Central memory CD8-positive, alpha-beta T cell (primary cell): ENCODE data around the gene RCC1.
"Not testable (repeated sequence)": the region's sequence is repeated elsewhere in the genome, so short reads cannot be mapped to it uniquely, and the experiment has no call there.

Source experiments
- ATAC-seq: fragments of 150-1000 bp; cut with Tn5 transposase; replicated peaks from 2 replicates; pipeline ENCODE4 v1.10.0; 2022; ENCODE audit warnings: mild to moderate bottlenecking, moderate FRiP score, moderate number of reproducible peaks; ENCODE audit not compliant: poor library complexity, severe bottlenecking; ENCODE audit errors: extremely low read depth
- DNase-seq, 2 donors: peaks; one replicate each; pipeline ENCODE4 v3.0.0; 2021; ENCODE audit warnings: low spot score in 2 of 2
- H3K27ac Mint-ChIP-seq: one replicate; pipeline ENCODE4 v1.8.0; 2022; ENCODE audit warnings: low read depth, mild to moderate bottlenecking, moderate library complexity, mixed read lengths
- H3K27me3 Mint-ChIP-seq: one replicate; pipeline ENCODE4 v1.8.0; 2022; ENCODE audit warnings: mixed read lengths
- H3K36me3 Mint-ChIP-seq: one replicate; pipeline ENCODE4 v1.8.0; 2022; ENCODE audit warnings: mild to moderate bottlenecking, moderate library complexity, mixed read lengths; ENCODE audit not compliant: insufficient read depth
- H3K4me1 Mint-ChIP-seq: one replicate; pipeline ENCODE4 v1.8.0; 2022; ENCODE audit warnings: mixed read lengths
- H3K4me3 Mint-ChIP-seq: one replicate; pipeline ENCODE4 v1.8.0; 2022; ENCODE audit warnings: mild to moderate bottlenecking, moderate library complexity, mixed read lengths
- H3K9me3 Mint-ChIP-seq: one replicate; pipeline ENCODE4 v1.8.0; 2022; ENCODE audit warnings: mixed read lengths

The RCC1 gene

GRCh38 chr1:28537457-28538199 is 31.8 kb downstream of the RCC1 start:
- H3K27ac Mint-ChIP-seq, result no peak overlapping the region
- H3K27me3 Mint-ChIP-seq, result no peaks in the 10 kb centered on the region
- no peak for ATAC-seq
- no peak overlapping the region for H3K4me3 Mint-ChIP-seq
- peaks cover 1% of the 10 kb centered on the region for H3K36me3 Mint-ChIP-seq
- no peaks in the 10 kb centered on the region for H3K9me3 Mint-ChIP-seq
- DNase-seq, result no peak
- no peaks in the 10 kb centered on the region for H3K4me1 Mint-ChIP-seq

- H3K9me3 Mint-ChIP-seq, result no peaks in the 10 kb centered on the region
- H3K4me1 Mint-ChIP-seq, result no peaks in the 10 kb centered on the region
- DNase-seq (no peak), ATAC-seq (no peak)
- H3K4me3 Mint-ChIP-seq, result no peak overlapping the region
- peaks cover 1% of the 10 kb centered on the region for H3K36me3 Mint-ChIP-seq
- H3K27ac Mint-ChIP-seq, result no peak overlapping the region
- no peaks in the 10 kb centered on the region for H3K27me3 Mint-ChIP-seq
Measured at GRCh38 chr1:28538286-28538685, 32.4 kb downstream of the RCC1 start.

DNA sequence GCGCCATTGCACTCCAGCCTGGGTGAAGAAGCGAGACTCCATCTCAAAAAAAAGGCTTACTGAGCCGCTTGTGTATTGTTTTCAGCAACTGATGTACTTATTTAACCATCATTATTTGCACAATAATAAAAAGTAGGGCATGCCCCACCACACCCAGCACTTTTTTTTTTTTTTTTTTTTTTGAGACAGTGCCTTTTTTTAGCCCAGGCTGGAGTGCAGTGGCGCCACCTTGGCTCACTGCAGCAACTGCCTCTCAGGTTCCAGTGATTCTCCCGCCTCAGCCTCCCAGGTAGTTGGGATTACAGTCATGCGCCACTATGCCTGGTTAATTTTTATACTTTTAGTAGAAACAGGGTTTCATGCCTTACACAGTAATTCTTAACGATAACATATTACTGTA is 34.8 kb downstream of the RCC1 start:
- no peaks in the 10 kb centered on the region for H3K4me1 Mint-ChIP-seq
- H3K36me3 Mint-ChIP-seq, result peaks cover 1% of the 10 kb centered on the region
- no peaks in the 10 kb centered on the region for H3K9me3 Mint-ChIP-seq
- no peak overlapping the region for H3K27ac Mint-ChIP-seq
- ATAC-seq (no peak), DNase-seq (no peak)
- H3K27me3 Mint-ChIP-seq, result no peaks in the 10 kb centered on the region
- no peak overlapping the region for H3K4me3 Mint-ChIP-seq

- not testable (repeated sequence) for H3K27me3 Mint-ChIP-seq, H3K9me3 Mint-ChIP-seq, H3K4me3 Mint-ChIP-seq, H3K36me3 Mint-ChIP-seq, H3K4me1 Mint-ChIP-seq, H3K27ac Mint-ChIP-seq, ATAC-seq, DNase-seq
Measured at GRCh38 chr1:28541414-28542015, 35.7 kb downstream of the RCC1 start.

GRCh38 chr1:28545246-28545628 is 39.4 kb downstream of the RCC1 start:
- Mint-ChIP-seq H3K4me3 (no peak overlapping the region), H3K27ac (no peak overlapping the region), H3K4me1 (no peaks in the 10 kb centered on the region), H3K27me3 (no peaks in the 10 kb centered on the region), H3K36me3 (no peaks in the 10 kb centered on the region), H3K9me3 (no peaks in the 10 kb centered on the region)
- DNase-seq (no peak), ATAC-seq (no peak)

DNA sequence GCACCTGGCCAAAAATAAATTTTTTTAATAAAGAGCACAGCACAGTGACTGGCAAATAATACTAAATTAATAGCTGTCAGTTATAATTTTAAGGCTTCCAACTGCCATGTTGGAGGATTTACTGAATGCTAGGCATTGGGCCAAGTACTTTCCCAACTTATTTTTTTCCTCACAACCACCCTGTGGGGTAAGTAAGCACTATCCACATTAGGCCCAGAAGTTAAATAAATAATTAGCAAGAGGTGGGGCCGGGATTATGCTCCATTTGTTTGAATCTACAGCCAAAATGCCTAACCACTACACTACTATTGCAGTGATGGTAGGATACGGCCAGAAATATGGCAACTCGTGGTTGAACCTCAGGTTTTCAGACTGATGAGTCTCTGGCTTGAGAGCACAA is 42.5 kb downstream of the RCC1 start:
- Mint-ChIP-seq H3K4me3 (no peak overlapping the region), H3K27ac (no peak overlapping the region), H3K36me3 (peaks cover 8% of the 10 kb centered on the region), H3K27me3 (no peaks in the 10 kb centered on the region), H3K4me1 (peaks cover 11% of the 10 kb centered on the region), H3K9me3 (no peaks in the 10 kb centered on the region)
- DNase-seq, result no peak
- ATAC-seq, result no peak

DNA sequence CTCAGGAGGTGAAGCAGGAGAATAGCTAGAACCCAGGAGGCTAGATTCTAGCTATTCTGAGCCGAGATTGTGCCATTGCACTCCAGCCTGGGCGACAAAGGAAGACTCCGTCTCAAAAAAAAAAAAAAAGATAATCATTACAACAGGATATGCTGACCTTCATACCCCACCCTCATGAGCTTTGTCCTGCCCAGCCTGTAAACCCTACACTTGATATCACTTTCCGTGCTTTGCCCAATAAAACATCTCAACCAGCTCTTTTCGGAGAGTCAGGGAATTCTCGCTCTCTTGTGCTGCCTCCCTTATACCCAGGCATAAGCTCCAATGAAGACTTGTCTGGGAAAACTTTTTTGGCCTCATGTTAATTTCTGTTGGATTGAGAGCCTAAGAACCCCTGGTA is 45.5 kb downstream of the RCC1 start:
- Mint-ChIP-seq H3K27ac (no peak overlapping the region), H3K36me3 (peaks cover 21% of the 10 kb centered on the region), H3K27me3 (no peaks in the 10 kb centered on the region), H3K4me1 (peaks cover 17% of the 10 kb centered on the region), H3K4me3 (no peak overlapping the region), H3K9me3 (no peaks in the 10 kb centered on the region)
- DNase-seq, result no peak
- no peak for ATAC-seq

DNA sequence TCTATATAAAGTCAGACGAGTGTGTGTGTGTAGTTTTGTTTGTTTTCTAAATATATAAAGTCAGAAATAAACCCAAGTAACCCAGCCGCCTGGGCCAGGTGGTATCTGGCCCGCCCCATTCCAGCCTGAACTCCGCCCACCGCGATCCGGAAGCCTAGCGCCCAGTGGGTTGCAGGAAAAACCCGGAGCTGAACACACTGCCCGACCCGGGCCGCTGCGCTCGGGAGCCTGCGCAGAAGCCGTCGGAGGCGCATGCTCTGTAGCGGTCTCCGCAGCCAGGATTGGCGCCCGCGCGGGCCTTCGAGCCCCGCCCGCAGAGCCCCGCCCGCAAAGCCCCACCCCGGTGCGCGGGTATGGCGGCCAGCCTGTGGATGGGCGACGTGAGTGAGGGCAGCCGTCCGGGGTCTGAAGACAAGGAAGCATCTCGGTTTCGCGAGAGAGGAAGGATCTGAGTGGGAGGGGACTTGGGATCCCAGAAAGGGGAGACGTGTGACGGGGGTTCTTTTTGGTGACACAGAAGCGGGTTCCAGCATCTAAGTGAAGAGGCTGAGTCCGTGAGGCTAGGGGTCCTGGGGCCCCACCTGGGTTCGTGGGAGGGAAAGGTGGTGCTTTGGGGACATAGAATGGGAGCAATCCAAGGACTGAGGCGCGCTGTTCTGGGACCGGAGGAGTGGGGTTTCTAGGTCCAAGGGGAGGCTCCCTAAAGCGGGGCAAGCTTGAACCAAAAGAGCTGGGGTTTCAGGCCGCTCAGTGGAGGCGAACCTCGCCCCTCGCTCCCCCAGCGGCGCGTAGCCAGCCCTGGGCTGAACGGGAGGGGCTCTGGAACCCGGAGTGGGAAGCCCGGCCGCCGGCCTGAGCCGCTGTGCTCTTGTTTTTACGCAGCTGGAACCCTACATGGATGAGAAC is 47.2 kb downstream of the RCC1 start, which contains the start of gene TRNAU1AP:
Gene TRNAU1AP (plus strand): TSS at position 328 of the 906 bp plus-strand sequence. CDS start 26 bp downstream, at position 354.
- Mint-ChIP-seq H3K4me1 (peaks cover 17% of the 10 kb centered on the region), H3K27ac (peak within 1 kb of the TSS; percentile 97), H3K4me3 (peak within 1 kb of the TSS; percentile 98), H3K9me3 (no peaks in the 10 kb centered on the region), H3K36me3 (peaks cover 33% of the 10 kb centered on the region), H3K27me3 (no peaks in the 10 kb centered on the region)
- DNase-seq, result peak; percentile 93 to 96
- ATAC-seq, result peak; percentile 92

DNA sequence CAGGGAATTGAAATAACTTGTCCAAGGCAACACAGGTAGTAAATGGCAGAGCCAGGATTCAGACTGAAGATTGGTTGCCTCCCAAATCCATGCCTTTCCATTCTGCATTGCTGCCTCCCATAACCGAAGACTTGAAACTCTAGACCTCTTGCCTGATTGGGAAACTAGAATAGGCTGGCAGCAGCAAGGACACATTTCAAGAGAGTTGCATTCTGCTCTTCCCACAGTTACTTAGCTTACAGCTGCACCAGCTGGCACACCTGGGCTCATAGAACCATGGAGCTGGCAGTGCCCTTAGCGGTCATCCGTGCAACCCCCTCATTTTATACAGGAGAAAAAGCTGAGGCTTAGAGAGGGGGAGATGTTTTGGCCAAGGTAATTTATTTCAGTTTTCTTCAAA is 55.0 kb downstream of the RCC1 start:
- H3K27ac Mint-ChIP-seq, result no peak overlapping the region
- peaks cover 80% of the 10 kb centered on the region for H3K36me3 Mint-ChIP-seq
- H3K9me3 Mint-ChIP-seq, result no peaks in the 10 kb centered on the region

GRCh38 chr1:28564310-28564709 is 58.5 kb downstream of the RCC1 start:
- Mint-ChIP-seq H3K27ac (no peak overlapping the region), H3K4me3 (no peak overlapping the region), H3K27me3 (no peaks in the 10 kb centered on the region), H3K4me1 (no peaks in the 10 kb centered on the region), H3K9me3 (no peaks in the 10 kb centered on the region), H3K36me3 (peaks cover 75% of the 10 kb centered on the region)
- no peak for ATAC-seq
- DNase-seq, result no peak

More for the DNA sequence above, 55.0 kb downstream of the RCC1 start:
- no peaks in the 10 kb centered on the region for H3K27me3 Mint-ChIP-seq
- DNase-seq, result no peak
- H3K4me3 Mint-ChIP-seq, result no peak overlapping the region
- no peak for ATAC-seq
- no peaks in the 10 kb centered on the region for H3K4me1 Mint-ChIP-seq

GRCh38 chr1:28565040-28565439 is 59.2 kb downstream of the RCC1 start:
- Mint-ChIP-seq H3K4me1 (no peaks in the 10 kb centered on the region), H3K27ac (no peak overlapping the region)
- no peak for ATAC-seq

GRCh38 chr1:28565726-28566125 is 59.9 kb downstream of the RCC1 start:
- no peaks in the 10 kb centered on the region for H3K4me1 Mint-ChIP-seq
- peaks cover 72% of the 10 kb centered on the region for H3K36me3 Mint-ChIP-seq
- H3K27ac Mint-ChIP-seq, result no peak overlapping the region
- DNase-seq, result no peak
- no peak for ATAC-seq
- no peaks in the 10 kb centered on the region for H3K27me3 Mint-ChIP-seq
- no peak overlapping the region for H3K4me3 Mint-ChIP-seq
- H3K9me3 Mint-ChIP-seq, result no peaks in the 10 kb centered on the region

More at GRCh38 chr1:28565040-28565439, 59.2 kb downstream of the RCC1 start:
- H3K4me3 Mint-ChIP-seq, result no peak overlapping the region
- no peaks in the 10 kb centered on the region for H3K27me3 Mint-ChIP-seq
- no peaks in the 10 kb centered on the region for H3K9me3 Mint-ChIP-seq
- H3K36me3 Mint-ChIP-seq, result peaks cover 71% of the 10 kb centered on the region
- DNase-seq, result no peak
